SK-N-MC (cell line): Measurements from ENCODE around the gene MAST2.

Experiments used
- EZH2 ChIP-seq: fragments of 200-600 bp; sonication (generic); IDR thresholded peaks from one replicate; pipeline ENCODE4 v1.6.1; 2017; ENCODE audit warnings: antibody characterized with exemption
- FOXP2 ChIP-seq: optimal IDR thresholded peaks from 2 replicates; pipeline ENCODE3; 2011; ENCODE audit warnings: mild to moderate bottlenecking, moderate library complexity; ENCODE audit not compliant: insufficient read depth; ENCODE audit errors: extremely low read length, control extremely low read depth
- POLR2AphosphoS5 ChIP-seq: IDR thresholded peaks from 2 replicates; pipeline ENCODE4 v1.6.1; 2012; ENCODE audit warnings: mild to moderate bottlenecking, low read depth, low read length, borderline replicate concordance

DNA sequence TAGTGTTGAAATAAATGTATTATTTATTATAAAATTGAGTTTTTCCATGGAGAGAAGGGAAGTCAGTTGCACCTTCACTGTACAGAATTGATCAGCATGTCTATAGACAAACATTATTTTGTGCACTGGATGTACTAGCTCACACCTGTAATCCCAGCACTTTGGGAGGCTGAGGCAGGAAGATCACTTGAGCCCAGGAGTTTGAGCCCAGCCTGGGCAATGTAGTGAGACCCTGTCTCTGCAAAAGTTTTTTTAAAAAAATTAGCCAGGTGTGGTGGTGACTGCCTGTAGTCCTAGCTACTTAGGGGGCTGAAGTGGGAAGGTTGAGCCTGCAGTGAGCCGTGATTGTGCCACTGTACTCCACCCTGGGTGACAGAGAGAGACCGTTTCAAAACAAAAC is 87.7 kb downstream of the MAST2 start:
- TF ChIP-seq EZH2 (no peak), POLR2AphosphoS5 (no peak), FOXP2 (no peak)
